NCI-H2196 (cell line): Measurements from ENCODE around the gene TRMT6.

ENCODE experiments used
- DNase-seq: peaks from one replicate; lab custom pipeline; 2025; ENCODE audit not compliant: unreplicated experiment; lab: John Stamatoyannopoulos, UW

TRMT6 gene

DNA sequence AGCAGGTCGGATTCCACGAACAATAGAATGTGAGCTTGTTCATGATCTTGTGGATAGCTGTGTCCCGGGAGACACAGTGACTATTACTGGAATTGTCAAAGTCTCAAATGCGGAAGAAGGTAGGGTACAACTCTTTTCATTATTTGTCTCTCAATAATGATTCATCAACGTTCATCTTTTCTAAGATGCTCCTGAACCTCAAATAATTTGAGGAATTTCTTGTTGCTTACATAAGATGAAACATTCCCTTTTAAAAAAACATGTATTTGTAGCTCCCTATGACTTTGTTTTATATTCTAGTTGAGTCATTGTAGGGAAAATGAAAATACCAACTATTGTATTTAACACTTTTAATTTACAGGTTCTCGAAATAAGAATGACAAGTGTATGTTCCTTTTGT is 17.1 kb upstream of the TRMT6 start:
- DNase-seq, result no peak

DNA sequence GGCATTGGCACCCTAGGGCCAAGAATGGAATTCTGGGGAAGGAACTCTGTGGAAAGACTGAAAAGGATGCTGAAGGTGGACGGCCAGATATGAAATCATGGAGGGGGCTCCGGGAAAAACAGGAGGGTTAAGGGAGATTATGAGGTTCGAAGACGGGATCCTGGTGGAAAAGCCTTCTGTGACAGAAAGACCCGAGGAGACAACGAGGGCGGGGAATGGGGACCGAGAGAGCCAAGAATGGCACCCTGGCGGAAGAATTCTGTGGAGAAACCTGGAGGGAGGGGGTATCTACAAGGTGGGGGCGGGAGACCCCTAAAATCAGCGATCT is 426 bp downstream of the TRMT6 start:
- no peak for DNase-seq

DNA sequence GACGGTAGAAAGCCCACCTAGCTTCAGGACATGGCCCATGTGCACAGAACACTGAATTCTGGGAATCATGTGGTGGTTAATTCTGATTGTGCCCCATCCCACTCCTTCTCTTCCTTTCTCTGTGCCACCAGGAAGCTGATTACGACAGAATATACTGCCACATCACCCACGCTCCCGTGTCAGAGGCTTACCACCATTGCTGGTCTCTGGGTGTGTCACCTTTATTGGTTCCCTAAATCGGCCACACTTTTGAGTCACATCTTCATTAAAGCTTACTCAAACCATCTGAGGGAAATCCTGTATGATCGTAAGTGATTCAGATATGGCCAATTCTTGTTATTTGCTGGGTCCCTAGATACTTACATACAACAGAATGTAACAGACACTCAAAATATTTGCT is 3.1 kb downstream of the TRMT6 start:
- no peak for DNase-seq

DNA sequence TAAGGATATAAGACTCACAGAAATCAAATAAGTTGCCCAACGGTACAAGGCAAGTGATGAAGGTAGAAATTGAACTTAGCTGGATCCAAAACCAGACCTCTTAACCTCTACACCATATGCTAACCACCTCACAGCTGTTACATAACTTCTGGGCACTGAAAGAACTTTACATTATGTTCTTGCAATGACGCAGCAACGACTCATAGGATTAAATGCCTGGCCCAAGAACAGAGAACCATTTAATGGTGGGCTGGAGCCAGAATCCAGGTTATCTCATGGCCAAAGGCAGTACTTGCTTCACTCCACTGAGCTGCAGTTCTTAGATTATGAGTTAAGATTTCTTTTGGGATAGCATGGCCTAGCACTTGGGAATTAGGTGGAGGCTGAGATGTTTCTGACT is 4.4 kb downstream of the TRMT6 start:
- no peak for DNase-seq

DNA sequence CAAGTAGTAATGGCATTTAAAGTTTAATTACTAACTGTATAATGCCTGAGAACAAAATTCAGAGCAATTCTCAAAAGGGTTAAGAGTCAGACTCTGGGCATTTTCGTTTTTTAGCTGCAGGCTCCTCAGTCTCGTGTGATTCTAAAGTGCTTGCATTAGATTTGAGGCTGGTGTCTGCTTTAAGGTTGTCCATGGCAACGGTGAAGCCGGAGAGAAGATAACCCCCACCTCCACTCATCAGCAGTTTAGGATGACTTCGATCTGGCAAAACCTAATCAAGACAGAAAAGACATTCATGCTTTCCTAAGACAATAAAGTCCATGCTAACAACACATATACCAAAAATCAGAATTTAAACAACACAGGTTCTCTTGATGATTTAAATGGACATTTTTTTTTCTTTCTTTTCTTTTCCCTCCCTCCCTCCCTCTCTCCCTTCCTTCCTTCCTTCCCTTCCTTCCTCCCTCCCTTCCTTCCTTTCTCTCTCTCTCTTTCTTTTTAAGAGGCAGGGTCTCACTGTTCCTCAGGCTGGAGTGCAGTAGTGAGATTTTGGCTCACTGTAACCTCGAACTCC is 11.8 kb downstream of the TRMT6 start:
- DNase-seq, result no peak

DNA sequence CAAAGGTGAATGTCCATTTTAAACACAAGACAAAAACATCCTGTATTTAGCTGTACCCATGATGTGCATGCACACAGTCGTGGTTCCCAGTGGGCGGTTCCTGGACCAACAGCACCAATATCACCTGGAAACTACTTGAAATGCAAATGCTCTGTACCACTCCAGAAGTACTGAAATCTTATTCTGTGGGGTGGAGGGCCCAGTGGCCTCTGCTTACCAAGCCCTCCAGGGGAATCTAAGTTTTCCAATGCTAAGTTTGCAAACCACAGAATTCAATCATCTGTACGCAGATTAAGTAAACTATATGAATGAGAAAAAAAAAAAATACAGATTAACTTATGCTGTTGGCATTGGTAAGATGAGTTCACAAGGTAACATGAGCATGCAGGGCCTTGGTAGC is 14.1 kb downstream of the TRMT6 start:
- DNase-seq, result no peak

DNA sequence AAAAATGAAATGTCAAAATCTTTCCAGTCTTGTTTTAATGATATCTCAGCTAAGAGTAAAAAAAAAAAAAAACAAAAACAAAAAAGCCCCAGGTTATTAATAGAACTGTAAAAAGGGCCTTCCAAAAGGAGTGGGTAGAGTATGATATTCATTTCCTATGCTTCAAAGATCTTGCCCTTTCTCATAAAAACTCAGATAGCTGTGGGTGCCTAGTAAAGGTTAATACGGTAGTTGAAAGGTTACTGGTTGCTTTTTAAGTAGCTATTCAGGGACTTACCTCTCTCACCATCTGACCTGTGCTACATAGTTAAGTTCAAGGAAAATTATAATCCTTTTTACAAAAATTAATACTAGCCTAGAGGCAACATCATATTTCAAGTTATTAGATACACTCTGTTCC is 14.9 kb downstream of the TRMT6 start:
- no peak for DNase-seq

DNA sequence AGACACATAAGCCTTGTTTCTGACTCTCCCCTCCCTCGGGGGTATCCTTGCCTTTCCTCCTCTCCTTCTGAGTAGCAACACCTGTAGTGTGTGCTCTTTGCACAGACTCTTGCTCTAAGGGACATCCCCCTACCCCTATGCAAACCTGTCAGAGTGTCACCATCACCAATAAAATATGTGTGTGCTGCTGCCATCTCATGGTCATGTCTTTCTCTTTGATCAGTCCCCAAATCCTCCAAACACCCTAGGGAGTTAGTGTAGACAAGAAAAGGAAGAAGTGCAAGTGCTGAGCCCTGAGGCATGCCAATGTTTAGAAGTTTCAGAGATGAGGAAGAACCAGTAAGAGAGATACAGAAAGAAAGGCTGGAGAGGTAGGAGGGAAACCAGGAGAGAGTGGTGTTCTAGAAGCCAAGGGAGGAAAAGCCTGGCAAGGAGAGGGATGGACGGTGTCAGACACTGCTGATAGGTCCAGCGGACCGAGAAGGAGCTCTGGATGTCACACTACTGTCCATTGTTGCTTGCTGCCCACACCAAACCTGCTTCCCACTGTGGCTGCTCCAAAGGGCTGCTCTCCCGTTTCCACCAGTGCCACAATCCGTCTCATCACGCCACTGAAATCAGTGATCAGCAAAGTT is 16.4 kb downstream of the TRMT6 start:
- DNase-seq, result peak; percentile 47

DNA sequence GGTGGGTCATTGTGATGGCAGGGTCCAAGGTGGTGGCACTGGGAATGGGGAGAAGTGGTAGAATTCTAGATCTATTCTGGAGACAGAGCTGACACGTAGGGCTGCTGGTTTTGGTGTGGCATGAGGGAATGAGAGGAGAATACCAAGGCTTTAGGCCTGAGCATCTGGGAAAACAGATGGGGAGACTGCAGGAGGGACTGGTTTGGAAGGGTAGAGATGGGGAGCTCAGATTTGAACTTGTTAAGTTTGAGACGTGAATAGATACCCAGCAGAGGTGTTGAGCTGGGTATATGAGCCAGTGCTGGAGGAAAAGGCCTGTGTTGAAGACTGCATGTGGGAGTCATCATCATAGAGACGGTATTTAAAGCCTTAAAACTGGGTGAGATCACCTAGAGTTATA is 17.5 kb downstream of the TRMT6 start:
- DNase-seq, result no peak

DNA sequence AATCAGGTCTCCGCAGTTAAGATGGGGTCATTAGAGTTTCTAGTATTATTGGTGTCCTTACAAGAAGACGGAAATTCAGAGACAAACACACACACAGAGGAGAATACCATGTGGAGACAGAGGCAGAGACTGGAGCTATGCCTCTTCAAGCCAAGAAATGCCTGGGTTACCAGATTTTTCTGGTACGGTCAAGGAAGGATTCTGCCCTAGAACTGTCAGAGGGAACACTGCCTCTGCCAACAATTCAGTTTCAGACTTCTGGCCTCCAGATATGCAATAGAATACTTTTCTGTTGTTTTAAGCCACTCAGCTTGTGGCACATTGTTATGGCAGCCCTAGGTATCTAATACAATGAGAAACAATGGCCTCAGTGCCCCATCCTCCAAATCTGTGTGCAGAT is 18.9 kb downstream of the TRMT6 start:
- no peak for DNase-seq

DNA sequence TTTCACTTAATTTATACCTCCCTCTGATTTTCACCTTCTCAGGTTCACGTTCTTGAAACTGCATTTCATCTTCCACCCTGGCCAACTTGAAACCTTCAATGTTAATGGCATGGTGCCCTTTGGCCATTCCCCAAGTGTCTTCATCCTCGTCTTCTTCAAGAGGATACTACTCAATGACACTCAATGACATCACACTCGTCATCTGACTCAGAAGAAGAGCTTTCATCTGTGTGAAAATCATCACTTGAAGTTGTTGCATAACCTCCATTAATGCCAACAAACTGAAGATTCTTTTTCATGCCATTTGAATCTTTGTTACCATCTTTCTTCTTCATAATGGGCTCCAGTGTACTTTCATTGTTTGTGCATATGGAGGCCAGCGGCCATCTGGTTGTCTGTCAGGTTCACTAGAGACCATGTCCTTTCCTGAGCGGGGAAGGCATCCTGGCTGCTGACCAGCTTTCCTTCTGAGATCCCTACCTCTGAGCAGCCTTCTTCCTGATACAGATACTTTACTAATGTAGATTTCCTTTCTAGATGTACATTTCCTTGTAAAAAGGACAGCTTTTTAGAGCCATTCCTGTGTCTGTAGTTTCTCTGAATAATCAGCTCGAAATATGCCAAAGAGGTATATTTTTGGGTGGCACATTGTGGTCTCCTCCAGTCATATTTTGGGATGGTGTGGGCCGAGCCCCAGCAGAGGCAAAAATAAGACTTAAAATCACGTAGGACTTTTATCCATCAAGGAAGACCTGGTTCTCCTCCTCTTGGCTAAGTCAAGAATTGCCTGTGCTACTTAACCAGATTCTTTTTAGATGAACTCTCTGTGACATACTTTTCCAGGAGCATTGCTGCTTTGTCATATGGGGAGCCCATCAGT is 21.3 kb downstream of the TRMT6 start:
- DNase-seq, result no peak

DNA sequence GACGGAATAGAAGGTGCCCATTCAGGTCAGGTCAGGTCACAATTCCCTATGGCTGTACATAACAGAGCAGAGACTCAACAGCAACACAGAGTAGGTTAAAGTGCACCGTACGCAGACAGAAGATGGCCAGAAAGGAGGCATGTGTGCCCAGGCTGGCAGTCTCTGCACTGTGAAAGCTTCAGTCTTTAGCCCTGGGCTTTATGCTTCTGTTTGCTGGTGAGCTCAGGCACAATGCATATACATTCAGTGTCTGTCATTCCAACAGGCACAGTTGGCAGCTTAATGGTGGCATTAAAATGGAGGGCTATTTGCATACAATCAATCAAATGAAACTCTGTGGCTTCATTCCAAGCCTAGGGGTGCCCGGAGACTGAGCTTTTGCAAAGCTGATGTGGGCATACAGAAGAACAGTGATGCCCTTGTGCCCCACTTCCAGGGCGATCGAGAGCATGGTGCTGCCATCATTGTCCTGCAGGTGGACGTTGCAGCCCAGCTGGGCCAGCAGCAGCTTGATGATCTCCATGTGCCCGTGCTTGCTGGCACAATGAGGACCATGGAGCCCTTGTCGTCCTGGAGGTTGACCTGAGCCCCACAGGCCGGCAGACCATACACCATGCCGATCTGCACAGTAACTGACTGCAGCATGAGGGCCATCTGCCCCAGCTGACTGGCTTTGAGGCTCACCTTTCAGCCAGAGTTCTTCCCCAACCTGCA is 22.4 kb downstream of the TRMT6 start:
- DNase-seq, result no peak

DNA sequence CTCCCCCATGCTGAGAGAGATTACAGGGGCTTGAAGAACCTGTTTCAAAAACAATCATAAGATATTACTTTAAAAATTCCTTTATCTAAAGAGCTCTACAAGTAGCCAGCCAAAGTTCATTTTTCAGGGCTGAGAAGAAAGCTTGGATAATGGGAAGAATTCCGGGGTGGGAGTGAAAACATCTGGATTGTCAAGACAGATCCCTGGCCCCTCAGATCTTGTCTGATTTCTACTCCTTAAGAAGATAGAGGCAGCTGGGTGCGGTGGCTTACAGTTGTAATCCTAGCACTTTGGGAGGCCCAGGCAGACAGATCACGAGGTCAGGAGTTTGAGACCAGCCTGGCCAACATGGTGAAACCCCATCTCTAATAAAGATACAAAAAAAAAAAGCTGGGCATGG is 24.8 kb downstream of the TRMT6 start:
- DNase-seq, result no peak

DNA sequence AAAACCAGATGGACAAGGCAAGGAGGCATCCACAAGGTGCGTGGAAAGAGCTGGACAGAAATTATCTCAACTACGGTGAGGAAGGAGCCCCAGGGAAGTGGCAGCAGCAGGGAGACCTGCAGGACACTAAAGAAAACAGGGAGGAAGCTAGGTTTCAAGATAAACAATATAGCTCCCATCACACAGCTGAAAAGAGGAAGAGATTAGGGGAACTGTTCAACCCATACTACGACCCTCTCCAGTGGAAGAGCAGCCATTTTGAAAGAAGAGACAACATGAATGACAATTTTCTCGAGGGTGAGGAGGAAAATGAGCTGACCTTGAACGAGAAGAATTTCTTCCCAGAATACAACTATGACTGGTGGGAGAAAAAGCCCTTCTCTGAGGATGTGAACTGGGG is 26.8 kb downstream of the TRMT6 start:
- DNase-seq, result no peak

DNA sequence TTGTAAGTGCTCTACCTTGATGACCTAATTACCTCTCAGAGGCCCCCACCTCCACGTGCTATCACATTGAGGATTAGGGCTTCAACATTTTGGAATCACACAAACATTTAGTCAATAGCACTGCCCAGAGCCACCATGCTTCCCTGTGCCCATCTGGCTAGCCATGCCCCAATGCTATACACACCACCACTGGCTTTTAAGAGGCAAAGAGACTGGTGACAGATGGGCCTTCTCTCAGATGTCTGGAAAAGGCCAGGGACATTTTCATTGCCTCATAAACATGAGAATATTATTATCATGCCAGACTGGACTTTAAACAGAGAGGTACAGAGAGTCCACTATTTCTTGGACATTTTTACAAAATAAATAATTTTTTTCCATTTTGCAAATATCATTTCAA is 29.8 kb downstream of the TRMT6 start:
- no peak for DNase-seq

DNA sequence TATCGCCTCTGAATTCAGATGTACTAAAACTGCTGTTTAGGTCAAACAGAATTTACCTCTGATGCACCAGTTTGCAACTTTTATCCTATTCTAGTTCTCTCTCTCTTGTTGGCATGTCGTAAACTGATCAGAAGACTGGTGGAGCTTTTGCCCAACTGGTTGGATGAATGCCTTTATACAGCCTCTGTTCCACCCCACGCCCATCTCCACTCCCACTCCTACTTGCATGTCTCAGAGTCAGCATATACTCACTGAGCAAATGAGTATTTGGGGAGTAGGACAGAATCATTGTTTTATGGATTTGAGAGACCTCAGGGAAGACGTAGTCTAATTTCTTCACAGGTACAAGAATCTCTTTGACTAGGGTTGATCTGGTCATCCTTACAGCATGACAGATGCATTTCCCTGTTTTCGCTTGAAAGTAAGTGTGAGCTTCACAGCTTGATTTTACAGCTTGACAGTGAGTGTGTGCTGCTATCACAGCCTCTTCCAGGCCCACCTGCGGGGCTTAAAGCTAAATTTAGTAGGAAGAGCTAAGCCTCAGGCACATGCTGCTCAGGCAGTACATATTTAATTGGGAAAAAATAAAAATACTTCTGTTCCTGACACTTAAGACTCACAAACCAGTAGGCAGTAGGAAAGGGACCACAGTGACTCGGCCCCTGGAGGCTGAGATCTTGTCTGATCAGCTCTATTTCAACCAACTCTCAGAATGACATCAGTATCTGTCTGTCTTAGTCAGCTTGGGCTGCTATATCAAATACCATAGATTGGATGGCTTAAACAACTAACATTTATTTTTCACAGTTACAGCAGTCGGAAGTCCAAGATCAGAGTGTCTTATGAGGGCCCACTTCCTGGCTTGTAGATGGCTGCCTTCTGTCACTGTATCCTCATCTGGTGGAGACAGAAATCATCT is 30.4 kb downstream of the TRMT6 start:
- DNase-seq, result no peak

DNA sequence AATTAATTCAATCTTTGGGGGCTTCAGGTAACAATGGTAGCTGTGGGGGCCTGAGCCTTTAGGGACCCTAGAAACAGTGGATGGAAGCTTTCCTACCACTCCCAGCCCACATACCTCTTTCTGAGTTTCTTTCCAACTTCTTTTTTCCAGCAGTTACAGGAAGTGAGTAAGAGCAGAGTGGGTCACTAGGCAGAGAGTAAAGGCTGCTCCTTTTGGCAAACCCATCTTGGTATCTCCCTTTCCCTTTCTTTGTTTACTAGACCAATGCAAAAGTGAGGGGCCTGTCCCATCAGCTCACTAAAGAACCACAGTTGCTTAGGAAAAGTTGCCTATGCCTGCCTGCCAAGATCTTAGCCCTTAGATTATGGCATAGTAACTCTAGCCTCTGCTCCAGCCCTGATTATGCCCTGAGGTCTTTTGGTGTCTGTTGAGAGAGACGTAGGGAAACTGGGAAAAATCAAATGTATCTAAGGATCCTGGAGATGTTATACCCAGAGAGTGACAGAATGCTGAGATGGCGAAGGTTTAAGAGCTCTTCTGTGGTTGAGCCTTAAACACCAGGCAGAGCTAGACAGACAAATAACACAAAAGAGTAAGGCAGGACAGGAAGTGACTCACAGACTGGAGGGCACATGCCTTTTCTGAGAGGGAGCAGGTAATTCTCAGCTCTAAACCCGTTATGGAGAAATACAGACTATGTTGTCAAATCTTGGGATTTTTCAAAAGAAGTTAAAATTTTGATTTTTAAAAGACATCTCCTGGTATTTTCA is 31.3 kb downstream of the TRMT6 start:
- peak; percentile 40 for DNase-seq

DNA sequence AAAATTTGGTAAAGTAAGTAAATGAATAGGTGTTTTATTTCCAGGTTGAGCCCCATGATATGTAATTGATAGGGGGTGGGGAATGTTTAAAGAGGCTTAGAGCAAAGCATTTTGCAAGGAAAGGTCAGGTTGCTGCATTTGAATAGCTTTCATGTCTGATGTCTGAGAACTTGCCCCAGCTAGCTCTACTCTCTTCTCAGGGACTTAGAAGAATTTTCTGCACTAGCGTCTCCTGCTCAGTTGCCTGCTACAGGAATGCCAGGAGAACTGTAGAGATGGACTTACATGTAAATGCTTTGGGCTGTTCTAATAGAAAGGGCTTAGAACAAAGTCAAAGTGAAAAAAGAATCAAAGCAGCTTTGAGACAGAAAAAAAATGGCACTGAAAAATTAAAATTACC is 35.5 kb downstream of the TRMT6 start:
- DNase-seq, result no peak

DNA sequence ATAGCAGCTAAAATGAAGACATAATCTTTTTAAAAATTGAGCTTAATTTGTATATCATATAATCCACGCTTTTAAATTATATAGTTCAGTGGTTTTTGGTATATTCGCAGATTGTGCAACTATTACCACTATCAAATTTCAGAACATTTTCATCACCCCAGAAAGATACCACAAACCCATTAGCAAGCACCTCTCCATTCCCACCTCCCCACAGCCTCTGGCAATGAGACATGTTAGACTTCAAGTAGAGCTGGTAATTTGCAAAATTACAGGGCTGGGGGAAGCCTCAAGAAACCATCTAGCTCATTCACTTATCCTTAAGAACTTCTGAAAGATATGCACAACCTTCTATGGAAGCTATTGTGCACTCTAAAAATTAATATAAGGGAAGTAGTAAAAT is 37.2 kb downstream of the TRMT6 start:
- DNase-seq, result no peak

DNA sequence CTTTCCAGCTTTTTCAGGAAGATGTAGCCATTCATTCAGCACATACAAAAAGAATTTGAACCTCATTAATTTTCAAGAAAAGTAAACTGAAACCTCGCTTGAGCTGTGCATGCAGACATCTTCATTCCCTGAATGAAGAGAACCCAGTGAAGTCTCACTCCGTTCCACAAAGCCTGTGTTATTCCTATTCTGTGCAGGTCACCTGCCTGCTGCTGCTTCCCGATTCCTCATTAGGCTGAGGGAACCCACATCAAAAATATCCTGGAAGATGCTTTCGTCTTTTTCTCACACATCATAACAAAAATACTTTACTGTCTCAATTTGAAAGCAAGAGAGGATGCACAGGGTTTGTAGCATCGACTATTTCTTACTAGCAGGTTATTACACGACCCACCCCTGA is 40.1 kb downstream of the TRMT6 start:
- no peak for DNase-seq
